ENCODE measurements around the gene MSH2.

DNA sequence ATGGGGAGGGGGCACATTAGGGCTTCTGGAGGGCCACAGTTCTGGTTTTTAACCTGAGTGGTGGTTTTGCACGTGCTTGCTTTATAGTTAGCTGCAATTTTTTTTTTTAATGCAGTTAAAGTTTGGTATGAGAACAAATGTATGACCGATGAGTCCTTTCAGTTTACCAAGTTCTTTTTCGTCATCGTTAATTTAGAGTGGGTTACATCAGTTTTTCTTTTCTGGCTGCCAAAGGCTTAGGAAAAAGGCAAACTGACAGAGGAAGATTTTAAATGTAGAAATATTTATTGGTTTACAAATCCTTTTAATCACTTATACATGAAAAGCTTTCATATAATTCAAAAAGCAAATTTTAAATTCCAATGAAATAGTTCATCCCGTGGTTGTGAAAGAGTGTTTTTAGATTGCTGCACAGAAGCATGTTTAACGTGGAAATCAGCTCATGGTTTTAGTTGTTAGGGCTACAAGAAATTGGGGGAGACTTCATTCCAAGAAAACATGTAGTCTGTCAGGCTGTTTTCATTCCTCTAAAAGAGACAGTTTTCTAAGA is 82.9 kb downstream of the MSH2 start:
- TF ChIP-seq CTCF (IDR thresholded peaks at IDR 0.05; ENCODE audit: low read length): no peak
- no peak for TF ChIP-seq EZH2 (optimal IDR thresholded peaks at IDR 0.05; ENCODE audit: low read depth, low read length)
- no peak for TF ChIP-seq EZH2phosphoT487 (IDR thresholded peaks at IDR 0.05; ENCODE audit: low read length)

Data from MM.1S (cell line).